ENCODE data around the gene ITPRID1.

DNA sequence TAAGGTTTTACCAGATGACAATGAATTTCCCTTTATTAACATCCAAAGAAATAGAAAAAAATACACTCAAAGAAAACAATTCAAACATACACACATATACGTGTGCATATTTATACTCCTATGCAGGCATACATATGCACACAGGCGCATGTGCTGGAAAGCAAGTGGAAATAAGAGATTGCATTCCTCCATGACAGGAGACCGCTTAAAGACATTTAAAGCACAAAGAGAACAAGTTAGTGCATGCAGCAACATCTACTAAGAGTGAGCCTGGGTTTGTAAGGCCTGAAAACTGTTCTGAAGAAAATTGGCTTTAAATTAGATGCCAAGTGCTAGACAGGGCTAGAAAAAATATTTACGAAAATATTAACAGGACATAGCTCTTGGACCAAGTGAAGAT, 133.1 kb downstream of the ITPRID1 start:
- TF ChIP-seq, protein P1, sequence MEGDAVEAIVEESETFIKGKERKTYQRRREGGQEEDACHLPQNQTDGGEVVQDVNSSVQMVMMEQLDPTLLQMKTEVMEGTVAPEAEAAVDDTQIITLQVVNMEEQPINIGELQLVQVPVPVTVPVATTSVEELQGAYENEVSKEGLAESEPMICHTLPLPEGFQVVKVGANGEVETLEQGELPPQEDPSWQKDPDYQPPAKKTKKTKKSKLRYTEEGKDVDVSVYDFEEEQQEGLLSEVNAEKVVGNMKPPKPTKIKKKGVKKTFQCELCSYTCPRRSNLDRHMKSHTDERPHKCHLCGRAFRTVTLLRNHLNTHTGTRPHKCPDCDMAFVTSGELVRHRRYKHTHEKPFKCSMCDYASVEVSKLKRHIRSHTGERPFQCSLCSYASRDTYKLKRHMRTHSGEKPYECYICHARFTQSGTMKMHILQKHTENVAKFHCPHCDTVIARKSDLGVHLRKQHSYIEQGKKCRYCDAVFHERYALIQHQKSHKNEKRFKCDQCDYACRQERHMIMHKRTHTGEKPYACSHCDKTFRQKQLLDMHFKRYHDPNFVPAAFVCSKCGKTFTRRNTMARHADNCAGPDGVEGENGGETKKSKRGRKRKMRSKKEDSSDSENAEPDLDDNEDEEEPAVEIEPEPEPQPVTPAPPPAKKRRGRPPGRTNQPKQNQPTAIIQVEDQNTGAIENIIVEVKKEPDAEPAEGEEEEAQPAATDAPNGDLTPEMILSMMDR (IDR thresholded peaks at IDR 0.05), result no peak
- TF ChIP-seq POLR2A (IDR thresholded peaks at IDR 0.05), result no peak

All from esophagus squamous epithelium (tissue), 4 donors.